ENCODE results near the gene CCDC158.
"Not testable (repeated sequence)": the region's sequence is repeated elsewhere in the genome, so short reads cannot be mapped to it uniquely, and the experiment has no call there.

Gene CCDC158

GRCh38 chr4:76366737-76367136, 54.2 kb downstream of the CCDC158 start:
- DNase-seq (ENCODE audit: extremely low spot score): no peak
- no peak for TF ChIP-seq CTCF (IDR thresholded peaks at IDR 0.05; ENCODE audit: control extremely low read depth, extremely low read depth, low read depth, missing control alignments)
- ChIA-PET CTCF (interaction anchor here (0.9 to 1.6 kb wide), 2 partner anchors 10 to 11 kb away, joined by 3 read pairs; no protein-coding TSS in a partner anchor), POLR2A (no interaction called here)

GRCh38 chr4:76365636-76366035, 55.3 kb downstream of the CCDC158 start:
- no peak for TF ChIP-seq CTCF (IDR thresholded peaks at IDR 0.05; ENCODE audit: control extremely low read depth, extremely low read depth, low read depth, missing control alignments)
- CTCF ChIA-PET: interaction anchor here (1.0 to 1.8 kb wide), 2 partner anchors 11 to 13 kb away, joined by 3 to 8 read pairs; no protein-coding TSS in a partner anchor

GRCh38 chr4:76364763-76365162, 56.2 kb downstream of the CCDC158 start:
- ChIA-PET POLR2A (no interaction called here), CTCF (interaction anchor here (1.0 to 1.8 kb wide), 2 partner anchors 12 to 14 kb away, joined by 3 to 8 read pairs; no protein-coding TSS in a partner anchor)
- no peak for DNase-seq (ENCODE audit: extremely low spot score)
- no peak for TF ChIP-seq CTCF (IDR thresholded peaks at IDR 0.05; ENCODE audit: control extremely low read depth, extremely low read depth, low read depth, missing control alignments)

More at GRCh38 chr4:76365636-76366035, 55.3 kb downstream of the CCDC158 start:
- no peak for DNase-seq (ENCODE audit: extremely low spot score)
- POLR2A ChIA-PET: no interaction called here

- ChIA-PET CTCF (no interaction called here), POLR2A (no interaction called here)
- no peak for DNase-seq (ENCODE audit: extremely low spot score)
- no peak for TF ChIP-seq CTCF (IDR thresholded peaks at IDR 0.05; ENCODE audit: control extremely low read depth, extremely low read depth, low read depth, missing control alignments)
These were observed 57.2 kb downstream of the CCDC158 start for GRCh38 chr4:76363556-76364290.

GRCh38 chr4:76361689-76362412, 59.1 kb downstream of the CCDC158 start:
- TF ChIP-seq CTCF (IDR thresholded peaks at IDR 0.05; ENCODE audit: control extremely low read depth, extremely low read depth, low read depth, missing control alignments): no peak
- CTCF ChIA-PET: no interaction called here
- POLR2A ChIA-PET: no interaction called here
- no peak for DNase-seq (ENCODE audit: extremely low spot score)

GRCh38 chr4:76359881-76360466, 61.0 kb downstream of the CCDC158 start:
- POLR2A ChIA-PET; DNase-seq (ENCODE audit: extremely low spot score): not testable (repeated sequence)
- CTCF ChIA-PET: interaction anchor here (1.4 kb wide), 1 partner anchor 18 kb away, joined by 3 read pairs; no protein-coding TSS in a partner anchor
